Hindlimb muscle (tissue), 1 donor: ENCODE results near the gene CDK5RAP1. TPM values are rescaled to one million over a fixed set of nuclear protein-coding genes. Genes with fewer than 3 reads are reported as not detected.

Experiments used
- DNase-seq: peaks from one replicate; pipeline ENCODE4 v3.0.0-alpha.2; 2013
- polyA plus RNA-seq: library from polyadenylated mRNA; unstranded; fragments of 120-200 nt; gene quantifications from one replicate; pipeline ENCODE4 v1.2.1, GENCODE V29; 2013; ENCODE audit not compliant: insufficient read length

The CDK5RAP1 gene
- polyA plus RNA-seq, 1 donor = 24.6 TPM

- no peak for DNase-seq
Measured at GRCh38 chr20:33377366-33377765, 24.0 kb downstream of the CDK5RAP1 start.

- no peak for DNase-seq
Measured at GRCh38 chr20:33373735-33374605, 27.3 kb downstream of the CDK5RAP1 start.

- DNase-seq = no peak
Measured at GRCh38 chr20:33372993-33373441, 28.3 kb downstream of the CDK5RAP1 start.

GRCh38 chr20:33370291-33370690, 31.0 kb downstream of the CDK5RAP1 start:
- no peak for DNase-seq

DNA sequence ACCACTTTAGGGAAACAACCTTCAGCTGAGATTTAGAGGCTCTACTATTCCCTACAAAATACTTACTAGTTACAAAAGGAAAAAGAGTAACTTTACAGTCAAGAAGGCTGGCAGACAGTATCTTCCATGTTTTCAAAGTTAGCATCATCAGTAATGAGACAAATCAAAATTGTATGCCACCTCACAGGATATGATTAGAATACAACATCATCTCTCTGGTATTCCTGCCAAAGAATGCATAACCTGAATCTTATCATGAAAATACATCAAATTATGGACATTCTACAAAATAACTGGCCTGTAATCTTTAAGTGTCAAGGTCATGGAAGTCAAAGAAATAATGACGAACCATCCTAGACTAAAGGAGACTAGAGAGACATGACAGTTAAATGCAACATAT, 38.4 kb downstream of the CDK5RAP1 start:
- no peak for DNase-seq

DNA sequence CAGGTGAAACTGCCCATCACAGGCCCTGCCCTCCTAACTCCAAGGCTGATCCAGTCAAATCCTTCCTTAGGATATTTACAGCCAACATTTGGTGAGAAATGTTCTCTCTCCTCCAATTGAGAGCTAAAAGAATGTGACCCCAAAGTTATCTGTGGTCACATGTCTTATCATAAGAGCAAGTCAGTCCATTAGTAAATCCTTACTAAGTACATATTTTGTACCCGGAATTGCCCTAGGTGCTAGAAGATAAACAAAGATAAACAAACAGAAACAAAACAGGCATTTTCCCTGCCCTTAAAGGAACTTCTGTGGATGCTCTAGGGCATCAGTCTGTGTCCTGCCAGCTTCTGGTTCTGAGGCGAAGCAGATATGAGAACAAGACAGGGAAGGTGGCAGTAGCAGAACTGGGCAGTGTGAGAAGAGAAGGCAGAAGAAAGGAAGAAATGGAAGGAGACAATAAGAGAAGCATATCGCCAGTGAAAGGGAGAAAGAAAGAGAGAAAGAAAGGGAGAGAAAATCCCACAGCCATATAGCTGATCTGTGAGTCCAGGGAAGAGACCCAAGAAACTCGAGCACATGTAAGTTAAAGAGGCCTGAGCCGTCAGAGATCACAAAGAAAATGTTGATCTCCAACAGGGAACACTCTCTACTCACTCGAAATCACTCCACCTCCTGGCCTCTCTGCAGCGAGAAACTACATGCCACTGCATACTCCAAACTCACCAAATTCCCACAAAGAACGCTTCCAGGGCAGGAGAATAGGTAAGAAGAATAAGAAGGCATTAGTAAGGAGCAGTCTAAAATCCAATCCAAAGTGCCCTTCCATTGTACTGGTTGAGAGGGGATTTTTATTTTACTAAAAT, 41.7 kb downstream of the CDK5RAP1 start:
- no peak for DNase-seq

GRCh38 chr20:33353013-33353402, 48.3 kb downstream of the CDK5RAP1 start:
- no peak for DNase-seq

DNA sequence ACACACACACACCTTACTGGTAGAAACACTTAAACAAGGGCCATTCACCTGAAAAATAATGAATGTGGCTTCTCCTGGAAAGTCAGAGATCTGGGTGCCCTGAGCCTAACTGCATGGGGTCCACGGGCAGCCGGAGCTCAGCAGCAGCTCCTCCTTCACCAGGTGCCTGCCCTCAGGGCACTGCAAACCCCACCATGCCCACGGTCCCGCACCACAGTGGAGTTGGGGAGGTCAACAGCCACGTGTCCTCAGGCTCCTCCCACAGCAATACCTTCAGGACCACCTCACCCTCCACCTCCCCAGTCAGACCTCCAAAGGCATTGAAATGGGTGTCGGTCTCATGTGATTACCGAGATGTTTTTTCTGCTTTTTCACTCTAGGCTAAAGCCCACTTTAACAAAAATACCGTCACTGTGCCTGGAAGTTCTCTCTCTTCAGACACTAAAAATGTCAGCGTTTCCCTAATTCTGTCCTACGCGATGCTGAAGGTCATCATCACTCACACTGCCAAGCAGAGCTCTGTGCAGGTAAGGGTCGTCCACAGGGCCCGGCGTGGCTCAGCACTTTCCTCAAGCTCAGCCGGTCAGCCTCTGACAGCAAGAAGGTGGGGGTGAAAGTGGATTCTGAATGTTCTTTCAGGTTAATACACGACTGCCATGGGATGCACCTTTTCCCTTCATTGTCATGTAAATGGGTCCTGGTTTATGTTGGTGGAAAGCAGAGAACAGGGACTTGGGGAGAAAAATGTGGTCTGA, 48.9 kb downstream of the CDK5RAP1 start:
- DNase-seq = no peak

DNA sequence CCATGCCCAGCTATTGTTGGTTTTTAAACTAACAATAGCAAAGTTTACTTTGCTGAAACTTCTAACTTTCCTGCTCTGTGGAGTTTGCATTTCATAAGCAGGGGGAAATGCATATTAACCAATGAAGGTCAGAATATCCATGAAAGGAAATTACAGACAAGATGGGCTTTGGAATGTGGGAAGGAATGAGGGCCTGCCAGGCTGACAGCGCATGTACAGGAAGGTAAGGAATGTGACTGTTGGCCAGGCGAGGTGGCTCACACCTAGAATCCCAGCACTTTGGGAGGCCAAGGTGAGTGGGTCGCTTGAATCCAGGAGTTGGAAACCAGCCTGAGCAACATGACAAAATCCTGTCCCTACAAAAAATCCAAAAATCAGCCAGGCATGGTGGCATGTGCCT, 49.6 kb downstream of the CDK5RAP1 start:
- no peak for DNase-seq

DNA sequence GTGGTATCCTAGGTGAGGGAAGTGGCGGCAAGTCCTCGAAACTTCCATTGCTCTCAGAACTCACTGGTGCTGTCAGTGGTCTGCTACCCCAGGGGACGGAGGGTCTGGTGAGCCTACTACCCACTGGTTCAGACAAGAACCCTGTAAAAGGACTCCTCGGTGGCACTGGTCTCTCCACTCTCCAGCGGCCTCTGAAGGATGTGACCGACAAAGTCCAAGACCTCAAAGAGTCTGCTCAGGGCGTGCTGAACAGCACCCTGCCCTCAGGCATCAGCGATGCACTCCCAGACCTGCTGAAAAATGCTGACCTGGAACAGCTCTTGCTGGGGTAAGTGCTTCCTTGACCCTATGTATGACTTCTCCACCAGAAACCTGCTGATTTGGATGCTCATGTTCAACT, 51.8 kb downstream of the CDK5RAP1 start:
- no peak for DNase-seq

DNA sequence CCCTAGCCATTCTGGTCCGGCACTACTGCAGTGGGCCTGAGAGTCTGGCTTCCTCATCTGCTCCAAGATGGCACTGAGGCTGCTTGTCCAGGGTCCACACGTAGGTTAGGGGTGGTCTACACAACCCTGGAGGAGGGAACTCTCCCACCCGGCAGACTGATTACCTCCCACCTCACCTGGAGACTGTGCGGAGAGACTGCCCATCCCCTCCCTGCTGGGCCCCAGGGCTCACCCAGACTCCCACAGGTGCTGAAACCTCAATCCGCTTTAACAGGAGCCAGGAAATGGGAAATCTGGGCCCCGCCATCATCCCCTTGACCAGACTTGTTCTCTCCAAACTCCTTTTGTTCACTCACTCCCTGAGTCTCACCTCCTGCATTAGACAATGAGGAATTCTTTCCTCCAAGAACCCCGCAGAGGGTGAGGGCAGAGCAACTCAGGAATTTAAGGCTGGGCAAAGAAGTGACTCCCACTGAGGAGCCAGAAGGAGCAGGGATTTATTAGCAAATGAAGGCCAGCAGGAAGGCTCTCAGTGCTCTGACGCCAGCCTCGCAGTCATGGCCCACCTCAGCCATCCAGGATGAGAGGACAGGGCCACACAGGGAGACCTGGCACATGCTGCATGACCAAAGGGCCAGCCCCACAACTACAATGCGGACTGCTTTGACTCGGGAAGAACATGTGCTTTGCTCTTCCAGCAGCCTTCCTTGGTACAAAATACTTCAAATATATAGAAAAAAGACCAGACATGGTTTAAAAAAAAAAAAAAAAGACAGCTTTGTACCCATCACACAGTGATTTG, 53.0 kb downstream of the CDK5RAP1 start:
- DNase-seq = no peak

- no peak for DNase-seq
Measured at GRCh38 chr20:33345342-33345741, 56.0 kb downstream of the CDK5RAP1 start.

GRCh38 chr20:33343521-33343920, 57.8 kb downstream of the CDK5RAP1 start:
- DNase-seq = no peak

DNA sequence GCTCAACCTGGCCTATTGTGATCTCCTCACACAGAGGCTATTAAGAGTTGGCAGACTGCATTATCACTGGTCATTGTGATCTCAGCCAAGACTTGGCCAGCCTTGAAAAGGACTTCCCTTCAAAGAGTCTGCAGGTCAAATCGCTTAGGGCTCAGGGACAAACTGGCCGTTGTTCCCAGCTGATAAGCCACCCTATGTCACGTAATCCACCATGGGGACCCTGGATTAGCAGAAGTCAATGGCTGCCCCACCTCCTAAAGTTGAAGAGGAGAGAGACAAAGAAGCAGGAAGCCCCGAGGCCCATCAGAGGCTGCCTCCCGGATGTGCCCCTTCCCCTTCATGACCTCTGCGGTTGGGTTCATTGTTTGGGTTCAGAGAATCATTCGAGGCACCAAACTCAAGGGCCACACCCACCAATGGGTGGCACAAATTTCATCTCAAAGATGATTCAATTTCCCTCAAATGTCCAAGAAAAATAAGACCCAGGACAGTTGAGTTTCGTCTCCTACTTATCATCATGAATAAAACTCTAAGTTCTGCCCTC, 61.7 kb downstream of the CDK5RAP1 start:
- no peak for DNase-seq

DNA sequence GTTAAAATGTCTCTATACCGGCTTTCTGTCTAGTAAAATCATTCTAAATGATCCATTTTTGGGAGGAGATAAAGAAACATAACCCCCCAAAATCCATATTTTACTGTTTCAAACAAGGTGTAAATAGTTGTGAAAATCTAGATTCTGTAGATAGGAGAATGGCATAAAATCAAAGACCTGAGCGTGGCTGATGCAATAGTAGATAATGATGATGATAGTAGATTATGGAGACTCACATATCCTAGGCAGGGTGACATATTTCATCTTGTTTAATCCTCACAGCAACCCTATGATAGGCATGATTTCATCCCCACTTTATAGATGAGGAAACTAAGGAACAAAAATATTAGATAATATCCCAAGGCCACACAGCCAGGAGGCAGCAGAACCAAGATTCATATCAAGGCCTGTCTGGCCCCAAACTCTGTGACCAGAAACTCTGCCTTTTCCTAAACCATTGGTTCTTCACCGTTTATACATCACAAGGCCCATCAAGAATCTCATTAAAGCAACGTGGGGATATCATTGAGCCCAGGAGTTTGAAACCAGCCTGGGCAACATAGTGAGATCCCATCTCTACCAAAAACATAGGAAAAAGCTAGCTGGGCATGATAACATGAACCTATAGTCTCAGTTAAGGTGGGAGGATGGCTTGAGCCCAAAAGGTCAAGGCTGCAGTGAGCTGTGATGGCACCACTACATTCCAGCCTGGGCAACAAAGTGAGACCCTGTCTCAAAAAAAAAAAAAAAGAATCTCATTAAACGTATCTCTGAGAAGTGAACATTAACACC, 62.7 kb downstream of the CDK5RAP1 start:
- no peak for DNase-seq

GRCh38 chr20:33337531-33338165, 63.7 kb downstream of the CDK5RAP1 start:
- DNase-seq = no peak

GRCh38 chr20:33337119-33337518, 64.2 kb downstream of the CDK5RAP1 start:
- DNase-seq = no peak

DNA sequence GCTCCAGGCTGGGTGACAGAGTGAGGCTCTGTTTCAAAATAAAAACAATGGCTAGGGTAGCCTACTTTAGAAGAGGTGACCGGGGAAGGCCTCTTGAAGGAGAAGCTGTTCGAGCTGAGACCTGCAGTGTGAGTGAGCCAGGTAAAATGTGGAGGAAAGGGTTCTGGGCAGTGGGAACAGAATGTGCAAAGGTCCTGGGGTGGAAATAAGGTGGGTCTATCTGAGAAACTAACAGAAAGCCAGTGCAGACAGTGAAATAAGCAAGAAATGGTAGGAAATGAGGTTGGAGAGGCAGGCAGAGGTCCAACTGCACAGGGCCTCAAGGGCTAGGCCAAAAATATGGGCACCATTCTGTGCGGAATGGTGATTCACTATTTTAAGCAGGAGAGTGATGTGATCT, 64.9 kb downstream of the CDK5RAP1 start:
- no peak for DNase-seq

GRCh38 chr20:33334111-33334510, 67.2 kb downstream of the CDK5RAP1 start:
- no peak for DNase-seq

- no peak for DNase-seq
Measured at GRCh38 chr20:33333616-33334015, 67.7 kb downstream of the CDK5RAP1 start.
